ENCODE results near the gene TOMM20. TPM values are rescaled to one million over a fixed set of nuclear protein-coding genes. Genes with fewer than 3 reads are reported as not detected.

Gene TOMM20
- total and polyA plus RNA-seq, 2 experiments from 2014 or later = 71.8 to 114 TPM

GRCh38 chr1:235078480-235079381 is 49.9 kb downstream of the TOMM20 start:
- no peaks in the 10 kb centered on the region for H3K36me3 ChIP-seq
- H3K4me3 ChIP-seq = no peak overlapping the region
- no peaks in the 10 kb centered on the region for H3K27me3 ChIP-seq
- no peaks in the 10 kb centered on the region for H3K9me3 ChIP-seq (ENCODE audit: low read depth)
- peaks cover 26% of the 10 kb centered on the region for H3K4me1 ChIP-seq (ENCODE audit: low read depth)
- no peak for TF ChIP-seq CTCF (IDR thresholded peaks at IDR 0.05; ENCODE audit: low read depth, low read length)
- no peak overlapping the region for H3K27ac ChIP-seq
- DNase-seq (ENCODE audit: low read depth in 1 of 2, low spot score in 1 of 2) = peak in 1 of 2 donors; percentile 44

GRCh38 chr1:235077571-235078479 is 50.8 kb downstream of the TOMM20 start:
- no peaks in the 10 kb centered on the region for H3K36me3 ChIP-seq
- H3K4me3 ChIP-seq = no peak overlapping the region
- H3K9me3 ChIP-seq (ENCODE audit: low read depth) = no peaks in the 10 kb centered on the region
- H3K27ac ChIP-seq = peak overlapping the region; percentile 2
- no peaks in the 10 kb centered on the region for H3K27me3 ChIP-seq
- TF ChIP-seq CTCF (IDR thresholded peaks at IDR 0.05; ENCODE audit: low read depth, low read length) = no peak
- DNase-seq (ENCODE audit: low read depth in 1 of 2, low spot score in 1 of 2) = no peak
- H3K4me1 ChIP-seq (ENCODE audit: low read depth) = peaks cover 20% of the 10 kb centered on the region

GRCh38 chr1:235077163-235077540 is 51.5 kb downstream of the TOMM20 start:
- DNase-seq (ENCODE audit: low read depth in 1 of 2, low spot score in 1 of 2) = no peak
- H3K36me3 ChIP-seq = no peaks in the 10 kb centered on the region
- peak overlapping the region; percentile 2 for H3K27ac ChIP-seq
- peaks cover 19% of the 10 kb centered on the region for H3K4me1 ChIP-seq (ENCODE audit: low read depth)
- H3K27me3 ChIP-seq = no peaks in the 10 kb centered on the region
- H3K9me3 ChIP-seq (ENCODE audit: low read depth) = no peaks in the 10 kb centered on the region
- no peak for TF ChIP-seq CTCF (IDR thresholded peaks at IDR 0.05; ENCODE audit: low read depth, low read length)
- H3K4me3 ChIP-seq = no peak overlapping the region

- Histone ChIP-seq H3K27ac (no peak overlapping the region), H3K27me3 (no peaks in the 10 kb centered on the region), H3K4me3 (no peak overlapping the region), H3K36me3 (no peaks in the 10 kb centered on the region), H3K9me3 (ENCODE audit: low read depth) (no peaks in the 10 kb centered on the region), H3K4me1 (ENCODE audit: low read depth) (peaks cover 19% of the 10 kb centered on the region)
- no peak for TF ChIP-seq CTCF (IDR thresholded peaks at IDR 0.05; ENCODE audit: low read depth, low read length)
- DNase-seq (ENCODE audit: low read depth in 1 of 2, low spot score in 1 of 2) = no peak
These were observed 52.0 kb downstream of the TOMM20 start for GRCh38 chr1:235076504-235077162.

GRCh38 chr1:235075777-235076308 is 52.8 kb downstream of the TOMM20 start:
- H3K36me3 ChIP-seq = no peaks in the 10 kb centered on the region
- no peaks in the 10 kb centered on the region for H3K27me3 ChIP-seq
- no peak for TF ChIP-seq CTCF (IDR thresholded peaks at IDR 0.05; ENCODE audit: low read depth, low read length)
- peak overlapping the region; percentile 63 for H3K27ac ChIP-seq
- H3K4me3 ChIP-seq = no peak overlapping the region
- no peaks in the 10 kb centered on the region for H3K9me3 ChIP-seq (ENCODE audit: low read depth)
- no peak for DNase-seq (ENCODE audit: low read depth in 1 of 2, low spot score in 1 of 2)
- peaks cover 19% of the 10 kb centered on the region for H3K4me1 ChIP-seq (ENCODE audit: low read depth)
